HG03159 (cell line): ENCODE data around the gene EMD.
A peak's percentile ranks its signal among the peaks of the same experiment; 100 is the strongest.
"Not testable (repeated sequence)": the region's sequence is repeated elsewhere in the genome, so short reads cannot be mapped to it uniquely, and the experiment has no call there.

Source experiments
- ATAC-seq: cut with Tn5 transposase; IDR thresholded peaks from one replicate; pipeline ENCODE4 v1.9.1; 2021; ENCODE audit warnings: mild to moderate bottlenecking, moderate library complexity; ENCODE audit not compliant: unreplicated experiment

The EMD gene

GRCh38 chrX:154378799-154379568, at the start of gene EMD:
EMD (plus strand) TSS chrX:154379295; CDS start chrX:154379485, 190 bp downstream.
- ATAC-seq = peak; percentile 80

GRCh38 chrX:154332561-154332960, 46.5 kb upstream of the EMD start:
- ATAC-seq = no peak

- ATAC-seq = no peak
Measured at GRCh38 chrX:154333116-154333515, 46.0 kb upstream of the EMD start.

- peak; percentile 67 for ATAC-seq
Measured at GRCh38 chrX:154333837-154334271, 45.2 kb upstream of the EMD start.

- ATAC-seq = no peak
Measured at GRCh38 chrX:154334496-154334895, 44.6 kb upstream of the EMD start.

GRCh38 chrX:154341399-154342298, 37.4 kb upstream of the EMD start:
- ATAC-seq = peak; percentile 69

- not testable (repeated sequence) for ATAC-seq
Measured at GRCh38 chrX:154343063-154343462, 36.0 kb upstream of the EMD start.

- ATAC-seq = not testable (repeated sequence)
Measured at GRCh38 chrX:154343620-154344019, 35.5 kb upstream of the EMD start.

- no peak for ATAC-seq
Measured at GRCh38 chrX:154348114-154348531, 31.0 kb upstream of the EMD start.

- no peak for ATAC-seq
Measured at GRCh38 chrX:154348646-154349358, 30.3 kb upstream of the EMD start.

- no peak for ATAC-seq
Measured at GRCh38 chrX:154349359-154349935, 29.6 kb upstream of the EMD start.

GRCh38 chrX:154349979-154350378, 29.1 kb upstream of the EMD start:
- no peak for ATAC-seq

GRCh38 chrX:154350429-154351182, 28.5 kb upstream of the EMD start:
- ATAC-seq = no peak

- ATAC-seq = no peak
Measured at GRCh38 chrX:154351183-154352011, 27.7 kb upstream of the EMD start.

- no peak for ATAC-seq
Measured at GRCh38 chrX:154352012-154352401, 27.1 kb upstream of the EMD start.

- ATAC-seq = no peak
Measured at GRCh38 chrX:154352466-154352865, 26.6 kb upstream of the EMD start.

- no peak for ATAC-seq
Measured at GRCh38 chrX:154353172-154353843, 25.8 kb upstream of the EMD start.

GRCh38 chrX:154354013-154354412, 25.1 kb upstream of the EMD start:
- ATAC-seq = no peak

- ATAC-seq = no peak
Measured at GRCh38 chrX:154354516-154354915, 24.6 kb upstream of the EMD start.
